ENCODE results near the gene PLPP3. TPM values are rescaled to one million over a fixed set of nuclear protein-coding genes. Genes with fewer than 3 reads are reported as not detected.

PLPP3 gene
- total RNA-seq, 2 experiments from 2014 or later: not detected

DNA sequence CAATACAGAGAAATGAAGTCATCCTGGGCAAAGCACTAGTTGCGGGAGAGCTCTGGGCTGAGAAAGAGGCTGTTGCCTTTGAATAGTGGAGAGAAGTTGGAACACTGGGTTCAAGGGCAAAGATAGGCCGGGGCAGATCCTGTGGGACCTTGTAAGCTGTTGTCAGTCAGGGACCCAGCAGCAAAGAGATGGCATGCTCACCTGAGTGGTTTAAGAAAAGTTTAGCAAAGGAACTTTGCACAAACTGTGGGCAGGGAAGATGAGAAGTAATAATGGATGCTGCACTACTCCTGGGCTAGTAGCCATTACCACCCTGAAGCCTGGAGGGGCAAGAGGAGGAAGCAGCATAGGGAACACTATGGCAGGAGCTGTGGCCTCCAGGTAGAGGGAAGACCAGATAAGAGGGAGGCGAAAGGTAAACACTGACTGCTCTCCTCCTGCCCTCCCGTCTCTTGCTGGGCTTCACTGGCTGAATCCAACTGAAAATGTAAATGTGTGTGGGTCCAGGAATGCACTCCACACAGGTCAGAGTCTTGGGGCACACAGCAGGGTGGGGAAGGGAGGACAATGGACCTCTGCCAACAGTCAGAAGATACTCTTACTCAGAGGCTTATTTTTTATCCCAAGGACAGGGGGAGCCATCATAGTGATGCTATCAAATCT, 129.2 kb downstream of the PLPP3 start:
- intact Hi-C loops (cut with DNase I, micrococcal nuclease): no loop called here
- Mint-ChIP-seq H3K36me3 (ENCODE audit: low read depth) (no peaks in the 10 kb centered on the region), H3K27me3 (peaks cover 2% of the 10 kb centered on the region), H3K4me3 (no peak overlapping the region), H3K4me1 (no peaks in the 10 kb centered on the region), H3K9me3 (ENCODE audit: low read depth) (no peaks in the 10 kb centered on the region), H3K27ac (no peak overlapping the region)
- no peak for DNase-seq
- no peak for ATAC-seq
- ChIA-PET POLR2A (no interaction called here), CTCF (no interaction called here)

GRCh38 chr1:56448529-56449300, 130.6 kb downstream of the PLPP3 start:
- Mint-ChIP-seq H3K4me1 (no peaks in the 10 kb centered on the region), H3K27me3 (peaks cover 1% of the 10 kb centered on the region), H3K9me3 (ENCODE audit: low read depth) (no peaks in the 10 kb centered on the region), H3K36me3 (ENCODE audit: low read depth) (no peaks in the 10 kb centered on the region), H3K27ac (no peak overlapping the region), H3K4me3 (no peak overlapping the region)
- intact Hi-C loops (cut with DNase I, micrococcal nuclease): no loop called here
- DNase-seq (no peak), ATAC-seq (no peak)
- ChIA-PET POLR2A (no interaction called here), CTCF (interaction anchor here (0.6 kb wide), 1 partner anchor 144 kb away, joined by 3 read pairs; no protein-coding TSS in a partner anchor)

- H3K27ac Mint-ChIP-seq: no peak overlapping the region
- H3K4me1 Mint-ChIP-seq: no peaks in the 10 kb centered on the region
- ATAC-seq: no peak
- ChIA-PET CTCF (no interaction called here), POLR2A (no interaction called here)
- DNase-seq: no peak
- no peaks in the 10 kb centered on the region for H3K9me3 Mint-ChIP-seq (ENCODE audit: low read depth)
- H3K36me3 Mint-ChIP-seq (ENCODE audit: low read depth): no peaks in the 10 kb centered on the region
- no peak overlapping the region for H3K4me3 Mint-ChIP-seq
- no peaks in the 10 kb centered on the region for H3K27me3 Mint-ChIP-seq
- intact Hi-C loops (cut with DNase I, micrococcal nuclease): no loop called here
These were observed 131.5 kb downstream of the PLPP3 start for GRCh38 chr1:56447823-56448222.

DNA sequence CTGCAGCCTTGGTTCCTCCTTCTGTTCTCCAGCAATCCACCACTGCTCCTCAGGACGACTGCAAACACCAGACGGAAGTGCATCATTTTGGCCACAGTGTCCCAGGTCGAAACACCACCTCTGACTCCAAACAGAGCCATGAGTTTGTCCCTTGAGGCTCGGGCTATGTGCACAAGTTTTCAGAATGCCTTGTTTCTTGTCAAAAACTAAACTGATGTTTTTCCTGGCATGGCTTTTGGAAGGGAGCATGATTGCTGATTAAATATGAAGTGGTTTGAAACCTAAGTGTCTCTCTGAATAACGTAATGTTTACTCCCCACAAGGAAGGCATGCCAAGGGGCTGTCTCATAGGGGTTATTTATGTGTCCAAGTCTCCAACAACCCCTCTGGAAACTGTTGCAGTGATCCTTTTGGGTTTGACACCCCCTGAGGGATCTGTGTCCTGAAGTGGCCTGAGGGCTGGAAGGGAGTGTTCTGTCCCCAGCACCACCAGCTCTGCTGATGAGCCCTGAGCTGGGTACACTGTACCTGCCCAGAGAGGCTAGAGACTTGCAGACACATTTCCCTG, 132.7 kb downstream of the PLPP3 start:
- ChIA-PET CTCF (no interaction called here), POLR2A (no interaction called here)
- no peaks in the 10 kb centered on the region for H3K27me3 Mint-ChIP-seq
- intact Hi-C loops (cut with DNase I, micrococcal nuclease): no loop called here
- H3K4me3 Mint-ChIP-seq: no peak overlapping the region
- H3K9me3 Mint-ChIP-seq (ENCODE audit: low read depth): no peaks in the 10 kb centered on the region
- H3K4me1 Mint-ChIP-seq: no peaks in the 10 kb centered on the region
- ATAC-seq: no peak
- H3K27ac Mint-ChIP-seq: no peak overlapping the region
- DNase-seq: no peak
- H3K36me3 Mint-ChIP-seq (ENCODE audit: low read depth): no peaks in the 10 kb centered on the region

DNA sequence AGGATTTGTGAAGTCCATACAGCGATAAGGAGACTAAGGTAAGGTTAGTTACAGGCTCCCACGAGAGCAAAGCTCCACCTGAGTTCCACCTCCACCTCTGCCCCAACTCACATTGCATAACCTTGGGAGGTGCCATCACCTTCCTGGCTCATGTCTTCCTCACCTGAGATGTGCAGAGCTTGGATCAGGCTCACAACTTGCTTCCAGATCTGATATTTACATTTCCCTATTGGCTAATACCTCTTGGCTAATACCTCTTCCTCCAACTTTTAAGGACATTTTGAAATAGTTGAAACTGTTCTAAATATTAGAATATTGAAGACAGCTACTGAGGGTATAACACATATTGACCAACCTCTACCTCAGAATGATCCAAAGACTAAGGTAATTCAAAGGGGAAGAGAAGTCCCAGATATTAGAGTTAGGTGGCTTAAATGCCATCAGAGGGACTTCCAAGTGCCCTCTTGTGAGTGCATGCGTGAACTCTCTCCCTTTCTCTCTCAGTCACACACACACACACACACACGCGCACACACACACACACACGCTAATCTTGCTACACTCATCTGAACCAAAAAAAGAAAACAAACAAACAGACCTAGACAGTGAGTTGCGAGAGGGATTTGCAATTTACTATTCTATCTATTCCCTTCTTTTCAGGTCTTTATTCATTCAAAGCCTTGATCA, 134.3 kb downstream of the PLPP3 start:
- no peak for DNase-seq
- no peaks in the 10 kb centered on the region for H3K36me3 Mint-ChIP-seq (ENCODE audit: low read depth)
- H3K4me1 Mint-ChIP-seq: no peaks in the 10 kb centered on the region
- H3K9me3 Mint-ChIP-seq (ENCODE audit: low read depth): no peaks in the 10 kb centered on the region
- ATAC-seq: no peak
- no peak overlapping the region for H3K27ac Mint-ChIP-seq
- H3K4me3 Mint-ChIP-seq: no peak overlapping the region
- intact Hi-C loops (cut with DNase I, micrococcal nuclease): no loop called here
- ChIA-PET POLR2A (no interaction called here), CTCF (no interaction called here)
- no peaks in the 10 kb centered on the region for H3K27me3 Mint-ChIP-seq

Other genes with a start within 250 kb of the PLPP3 start
- under 1 TPM in 1 of 2 experiments, not detected in 1; 0.02 TPM for gene PRKAA2, start 65.8 kb upstream of the PLPP3 start, total RNA-seq
- gene FYB2, start 239.8 kb upstream of the PLPP3 start, total RNA-seq: not detected